Measurements from ENCODE around the gene DNAJC8.

DNAJC8 gene

DNA sequence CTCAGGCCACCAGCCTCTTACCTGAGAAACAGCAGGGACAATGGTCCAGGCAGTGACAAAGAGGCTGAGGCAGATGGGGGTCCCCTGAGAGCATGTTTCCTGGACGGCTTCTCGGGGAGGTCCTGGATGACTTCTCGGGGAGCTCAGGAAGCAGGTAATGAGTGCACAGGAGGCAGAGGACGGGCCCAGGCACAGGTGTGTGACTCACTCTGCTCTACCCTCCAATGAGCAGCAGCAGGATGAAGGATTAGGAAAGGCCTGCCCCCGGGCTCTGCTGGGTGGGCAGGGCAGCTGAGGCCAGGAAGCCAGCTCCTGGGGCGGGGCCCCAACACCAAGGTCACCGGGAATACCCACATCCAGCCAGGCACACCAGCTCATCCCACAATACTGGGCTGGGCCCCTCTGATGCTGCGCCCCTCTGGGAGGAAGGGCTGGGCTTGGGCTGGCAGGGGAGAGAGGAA lies 39.1 kb downstream of the DNAJC8 start:
- TF ChIP-seq, protein P1, sequence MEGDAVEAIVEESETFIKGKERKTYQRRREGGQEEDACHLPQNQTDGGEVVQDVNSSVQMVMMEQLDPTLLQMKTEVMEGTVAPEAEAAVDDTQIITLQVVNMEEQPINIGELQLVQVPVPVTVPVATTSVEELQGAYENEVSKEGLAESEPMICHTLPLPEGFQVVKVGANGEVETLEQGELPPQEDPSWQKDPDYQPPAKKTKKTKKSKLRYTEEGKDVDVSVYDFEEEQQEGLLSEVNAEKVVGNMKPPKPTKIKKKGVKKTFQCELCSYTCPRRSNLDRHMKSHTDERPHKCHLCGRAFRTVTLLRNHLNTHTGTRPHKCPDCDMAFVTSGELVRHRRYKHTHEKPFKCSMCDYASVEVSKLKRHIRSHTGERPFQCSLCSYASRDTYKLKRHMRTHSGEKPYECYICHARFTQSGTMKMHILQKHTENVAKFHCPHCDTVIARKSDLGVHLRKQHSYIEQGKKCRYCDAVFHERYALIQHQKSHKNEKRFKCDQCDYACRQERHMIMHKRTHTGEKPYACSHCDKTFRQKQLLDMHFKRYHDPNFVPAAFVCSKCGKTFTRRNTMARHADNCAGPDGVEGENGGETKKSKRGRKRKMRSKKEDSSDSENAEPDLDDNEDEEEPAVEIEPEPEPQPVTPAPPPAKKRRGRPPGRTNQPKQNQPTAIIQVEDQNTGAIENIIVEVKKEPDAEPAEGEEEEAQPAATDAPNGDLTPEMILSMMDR (IDR thresholded peaks at IDR 0.05; ENCODE audit: control insufficient read depth, extremely low read depth, insufficient read depth), result no peak
- no peak for DNase-seq (ENCODE audit: low read depth)

DNA sequence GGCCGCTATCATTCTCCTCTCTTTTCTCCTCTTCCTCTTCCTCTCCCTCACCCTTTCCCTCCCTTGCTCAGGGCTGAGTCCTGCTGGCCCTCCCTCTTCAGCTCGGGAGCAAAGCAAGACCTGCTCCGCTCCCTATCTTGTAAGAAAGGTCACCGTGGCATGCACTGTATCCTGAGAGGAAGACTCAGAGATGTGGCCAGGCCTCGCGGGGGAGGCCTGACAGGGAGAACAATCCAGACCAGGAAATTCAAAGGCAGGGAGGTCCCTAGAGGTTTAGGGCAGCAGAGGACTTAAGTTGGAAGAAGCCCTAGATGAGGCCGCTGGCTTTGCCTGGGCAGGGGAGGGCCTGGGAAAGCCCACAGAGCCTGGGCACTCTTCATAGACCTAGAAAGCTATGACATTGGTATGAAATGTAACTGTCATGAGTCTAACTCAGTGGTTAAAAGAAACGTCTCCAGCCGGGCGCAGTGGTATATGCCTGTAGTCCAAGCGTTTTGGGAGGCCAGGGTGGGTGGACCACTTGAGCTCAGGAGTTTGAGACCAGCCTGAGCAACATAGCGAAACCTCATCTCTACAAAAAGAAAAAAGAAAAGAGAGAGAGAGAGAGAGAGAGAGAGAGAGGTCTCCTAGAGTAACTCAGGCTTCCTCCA lies 41.7 kb downstream of the DNAJC8 start:
- no peak for DNase-seq (ENCODE audit: low read depth)
- TF ChIP-seq, protein P1 (IDR thresholded peaks at IDR 0.05; ENCODE audit: control insufficient read depth, extremely low read depth, insufficient read depth), result no peak
- no peak overlapping the region for H3K4me3 ChIP-seq (ENCODE audit: low read depth, low read length)

More for the DNA sequence above, 39.1 kb downstream of the DNAJC8 start:
- H3K4me3 ChIP-seq (ENCODE audit: low read depth, low read length), result no peak overlapping the region

DNA sequence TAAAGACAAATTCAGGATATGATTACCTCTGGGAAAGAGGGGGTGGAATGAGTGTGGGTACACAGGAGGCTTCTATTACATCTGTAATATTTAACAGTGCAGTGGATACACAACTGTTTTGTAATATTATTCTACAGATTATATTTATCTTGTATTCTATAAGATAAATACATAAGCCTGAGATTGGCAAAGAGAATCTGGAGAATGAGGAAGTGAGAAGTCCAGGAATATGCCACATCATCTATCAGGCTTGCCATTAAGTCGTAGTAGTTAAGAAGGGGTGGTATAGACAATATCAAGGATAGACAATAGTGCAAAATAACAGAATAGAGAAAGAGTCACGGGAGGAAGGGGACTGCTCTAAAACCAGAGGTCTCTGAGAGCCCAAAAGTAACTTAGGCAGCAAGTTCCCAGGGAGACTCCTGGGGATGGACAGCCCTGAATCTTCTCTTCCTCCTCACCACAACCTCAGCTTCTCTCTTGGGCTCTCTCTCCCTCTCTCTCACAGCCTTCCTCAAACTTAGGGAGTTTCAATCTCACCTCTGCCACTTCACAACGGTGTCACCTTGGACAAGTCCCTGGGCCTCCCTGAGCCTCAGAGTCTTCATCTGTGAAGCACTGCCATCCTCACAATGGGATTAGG lies 42.4 kb downstream of the DNAJC8 start:
- no peak for DNase-seq (ENCODE audit: low read depth)
- TF ChIP-seq, protein P1 (IDR thresholded peaks at IDR 0.05; ENCODE audit: control insufficient read depth, extremely low read depth, insufficient read depth), result no peak
- no peak overlapping the region for H3K4me3 ChIP-seq (ENCODE audit: low read depth, low read length)

DNA sequence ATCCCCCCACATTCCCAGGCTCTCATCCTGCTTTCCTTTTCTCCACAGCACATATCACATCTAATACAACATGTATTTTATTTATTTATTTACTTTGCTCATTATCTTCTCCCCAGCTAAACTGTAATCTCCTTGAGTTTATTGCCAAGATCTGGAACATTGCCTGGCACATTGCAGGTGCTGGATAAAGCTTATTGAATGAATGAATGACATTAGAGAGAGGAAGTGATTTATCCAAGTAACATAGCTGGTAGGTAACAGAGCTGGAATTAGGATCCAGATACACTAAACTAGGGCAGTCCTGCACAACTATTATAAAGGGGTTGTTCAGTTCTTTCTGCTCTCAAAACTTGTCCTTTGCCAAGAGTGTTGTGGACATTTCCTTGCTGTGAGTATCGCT lies 47.8 kb downstream of the DNAJC8 start:
- TF ChIP-seq, protein P1 (IDR thresholded peaks at IDR 0.05; ENCODE audit: control insufficient read depth, extremely low read depth, insufficient read depth), result no peak
- DNase-seq (ENCODE audit: low read depth), result peak; percentile 11

DNA sequence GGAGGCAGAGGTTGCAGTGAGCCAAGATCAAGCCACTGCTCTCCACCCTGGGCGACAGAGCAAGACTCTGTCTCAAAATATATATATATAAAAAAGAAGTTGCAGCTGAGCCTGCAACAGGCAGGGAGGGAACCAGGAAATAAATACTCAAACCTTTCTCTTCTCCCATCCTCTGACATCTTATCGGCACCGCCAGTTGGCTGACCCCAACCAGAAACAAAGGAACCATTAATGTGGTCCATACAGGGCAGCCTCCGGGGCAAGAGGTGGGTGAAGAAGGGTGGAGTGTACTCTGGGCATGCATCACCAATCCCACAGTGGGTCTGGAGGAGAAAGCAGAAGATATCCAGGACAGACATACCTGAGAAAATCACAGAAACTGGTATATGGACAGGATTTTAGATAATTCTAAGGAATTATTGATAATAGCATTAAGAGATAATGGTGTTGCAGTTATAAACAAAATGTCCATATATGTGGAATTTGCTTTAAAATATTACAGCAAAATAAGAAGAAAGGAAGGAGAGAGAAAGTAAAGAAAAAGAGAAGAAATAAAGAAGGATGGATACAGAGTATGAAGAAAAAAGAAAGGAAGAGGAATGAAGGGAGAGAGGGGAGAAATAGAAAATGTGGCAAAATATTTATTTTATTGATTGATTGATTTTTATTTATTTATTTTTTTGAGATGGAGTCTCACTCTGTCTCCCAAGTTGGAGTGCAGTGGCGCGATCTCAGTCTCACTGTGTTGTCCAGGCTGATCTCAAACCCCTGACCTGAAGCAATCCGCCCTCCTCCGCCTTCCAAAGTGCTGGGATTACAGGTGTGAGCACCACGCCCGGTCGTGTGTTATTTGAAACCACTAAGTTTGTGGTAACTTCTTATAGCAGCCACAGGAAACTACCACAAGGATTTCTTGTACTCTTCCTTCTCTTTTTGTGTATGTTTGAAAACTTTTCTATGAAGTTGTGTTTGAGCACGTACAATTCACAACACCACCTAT lies 52.2 kb downstream of the DNAJC8 start:
- DNase-seq (ENCODE audit: low read depth), result no peak
- TF ChIP-seq, protein P1 (IDR thresholded peaks at IDR 0.05; ENCODE audit: control insufficient read depth, extremely low read depth, insufficient read depth), result no peak
- H3K4me3 ChIP-seq (ENCODE audit: low read depth, low read length), result no peak overlapping the region

More for the DNA sequence above, 47.8 kb downstream of the DNAJC8 start:
- no peak overlapping the region for H3K4me3 ChIP-seq (ENCODE audit: low read depth, low read length)

DNA sequence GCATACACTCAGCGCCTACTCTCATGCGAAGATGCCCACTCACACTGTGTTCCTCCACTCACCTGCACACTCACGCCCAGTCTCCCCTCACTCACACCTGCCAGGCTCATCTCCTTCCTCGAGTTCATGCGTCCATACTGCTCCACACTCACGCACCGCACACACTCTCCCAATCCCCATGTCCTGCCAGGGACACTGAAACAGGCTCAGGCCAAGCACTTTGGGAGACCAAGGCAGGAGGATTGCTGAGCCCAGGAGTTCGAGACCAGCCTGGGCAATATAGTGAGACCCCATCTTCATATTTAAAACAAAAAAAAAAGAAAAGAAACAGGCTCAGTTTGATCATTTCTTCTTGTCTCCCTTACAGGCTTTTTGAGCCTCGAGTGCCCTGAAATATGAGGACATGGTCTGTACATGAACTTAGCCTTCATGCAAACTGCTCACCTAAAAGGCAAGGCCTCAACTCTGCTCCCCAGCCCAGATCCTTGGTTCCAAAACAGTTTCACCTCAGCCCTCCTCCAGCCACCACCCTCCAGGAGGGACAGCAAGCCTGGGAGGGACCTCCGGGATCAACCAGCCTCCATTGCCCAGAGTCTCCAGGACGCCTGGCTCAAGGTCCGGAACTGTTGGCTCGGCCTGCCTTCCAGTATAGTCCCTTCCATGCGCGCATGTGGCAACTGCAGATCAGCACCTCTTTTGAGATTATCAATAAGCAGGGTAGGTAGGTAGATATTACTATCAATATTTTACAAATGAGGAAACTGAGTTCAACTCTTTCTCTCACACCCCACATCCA lies 53.9 kb downstream of the DNAJC8 start:
- H3K4me3 ChIP-seq (ENCODE audit: low read depth, low read length), result no peak overlapping the region
- TF ChIP-seq, protein P1 (IDR thresholded peaks at IDR 0.05; ENCODE audit: control insufficient read depth, extremely low read depth, insufficient read depth), result no peak
- DNase-seq (ENCODE audit: low read depth), result no peak
